ENCODE measurements around the gene ATP9B.

The ATP9B gene

GRCh38 chr18:79068937-79069716 lies at the start of gene ATP9B:
Gene ATP9B (plus strand): TSS chr18:79069394. CDS start chr18:79069411, 17 bp downstream.
- no peak for TF ChIP-seq JUND (IDR thresholded peaks at IDR 0.05; ENCODE audit: low read depth)
- in situ Hi-C loops (cut with HindIII; ENCODE audit: low pct_unique_long_range_greater_than_20kb, low sequenced_read_pairs) = no loop called here
- DNase-seq (ENCODE audit: low read depth in 1 of 2, low spot score in 1 of 2) = peak; percentile 82 to 96

GRCh38 chr18:79019881-79020280 lies 49.3 kb upstream of the ATP9B start:
- DNase-seq (ENCODE audit: low read depth in 1 of 2, low spot score in 1 of 2) = no peak
- in situ Hi-C loops (cut with HindIII; ENCODE audit: low pct_unique_long_range_greater_than_20kb, low sequenced_read_pairs) = no loop called here
- TF ChIP-seq JUND (IDR thresholded peaks at IDR 0.05; ENCODE audit: low read depth) = no peak

DNA sequence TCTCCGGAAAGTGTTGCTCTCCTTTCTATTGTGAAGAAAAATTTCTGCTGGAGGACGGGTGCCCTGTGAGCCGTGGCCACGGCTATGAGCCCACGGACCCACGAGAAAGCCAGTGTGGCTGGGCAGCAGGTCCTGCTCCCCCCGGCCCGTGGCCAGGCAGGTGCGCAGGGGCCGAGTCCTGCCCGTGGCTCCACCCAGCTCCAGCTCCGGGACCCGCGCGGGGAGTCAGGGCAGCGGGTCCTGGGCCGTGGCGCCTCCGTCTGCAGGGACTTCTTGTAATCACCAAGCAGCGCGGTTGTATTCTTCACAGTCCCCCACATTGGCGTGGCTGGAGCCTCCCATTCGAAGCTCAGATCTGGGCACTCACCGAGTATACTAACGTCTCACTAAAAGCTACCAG lies 46.6 kb upstream of the ATP9B start:
- no peak for TF ChIP-seq JUND (IDR thresholded peaks at IDR 0.05; ENCODE audit: low read depth)
- in situ Hi-C loops (cut with HindIII; ENCODE audit: low pct_unique_long_range_greater_than_20kb, low sequenced_read_pairs) = no loop called here
- no peak for DNase-seq (ENCODE audit: low read depth in 1 of 2, low spot score in 1 of 2)

GRCh38 chr18:79026491-79026890 lies 42.7 kb upstream of the ATP9B start:
- DNase-seq (ENCODE audit: low read depth in 1 of 2, low spot score in 1 of 2) = no peak
- in situ Hi-C loops (cut with HindIII; ENCODE audit: low pct_unique_long_range_greater_than_20kb, low sequenced_read_pairs) = no loop called here
- TF ChIP-seq JUND (IDR thresholded peaks at IDR 0.05; ENCODE audit: low read depth) = no peak

DNA sequence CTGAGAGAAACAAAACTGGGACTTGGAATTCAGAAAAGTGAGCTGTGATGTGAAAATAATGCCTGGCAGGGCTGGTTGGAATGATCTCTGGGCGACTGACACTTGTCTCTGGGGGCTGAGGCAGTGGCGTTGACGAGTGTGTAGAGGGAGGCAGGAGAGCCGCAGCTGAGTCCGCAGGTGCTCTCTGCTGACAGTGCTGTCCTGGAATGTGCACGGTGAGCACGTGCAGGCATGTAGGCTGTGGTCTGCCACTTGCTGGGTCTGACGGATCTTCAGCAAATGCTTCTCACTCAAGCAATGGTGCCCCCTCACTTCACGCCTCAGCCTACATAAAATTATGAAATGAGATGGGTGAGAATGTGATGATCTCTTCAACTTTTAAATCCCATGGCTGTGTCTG lies 38.5 kb upstream of the ATP9B start:
- in situ Hi-C loops (cut with HindIII; ENCODE audit: low pct_unique_long_range_greater_than_20kb, low sequenced_read_pairs) = no loop called here
- DNase-seq (ENCODE audit: low read depth in 1 of 2, low spot score in 1 of 2) = peak in 1 of 2 experiments; percentile 47
- no peak for TF ChIP-seq JUND (IDR thresholded peaks at IDR 0.05; ENCODE audit: low read depth)

- in situ Hi-C loops (cut with HindIII; ENCODE audit: low pct_unique_long_range_greater_than_20kb, low sequenced_read_pairs) = no loop called here
- TF ChIP-seq JUND (IDR thresholded peaks at IDR 0.05; ENCODE audit: low read depth) = no peak
These were observed 26.9 kb upstream of the ATP9B start for GRCh38 chr18:79042276-79042675.

DNA sequence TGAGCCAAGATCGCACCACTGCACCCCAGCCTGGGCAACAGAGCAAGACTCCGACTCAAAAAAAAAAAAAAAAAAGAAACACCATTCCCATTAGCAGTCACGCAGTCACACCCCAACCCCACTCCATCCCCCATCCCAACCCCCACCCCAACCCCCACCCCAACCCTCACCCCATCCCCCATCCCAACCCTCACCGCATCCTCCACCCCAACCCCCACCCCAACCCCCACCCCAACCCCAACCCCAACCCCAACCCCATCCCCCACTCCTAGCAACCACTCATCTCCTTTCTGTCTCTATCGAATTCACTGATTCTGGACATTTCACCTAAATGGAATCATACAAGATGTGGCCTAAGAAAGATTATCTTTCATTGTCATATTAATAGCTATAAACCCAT lies 25.9 kb upstream of the ATP9B start:
- TF ChIP-seq JUND (IDR thresholded peaks at IDR 0.05; ENCODE audit: low read depth) = no peak
- in situ Hi-C loops (cut with HindIII; ENCODE audit: low pct_unique_long_range_greater_than_20kb, low sequenced_read_pairs) = no loop called here

More at GRCh38 chr18:79042276-79042675, 26.9 kb upstream of the ATP9B start:
- no peak for DNase-seq (ENCODE audit: low read depth in 1 of 2, low spot score in 1 of 2)

DNA sequence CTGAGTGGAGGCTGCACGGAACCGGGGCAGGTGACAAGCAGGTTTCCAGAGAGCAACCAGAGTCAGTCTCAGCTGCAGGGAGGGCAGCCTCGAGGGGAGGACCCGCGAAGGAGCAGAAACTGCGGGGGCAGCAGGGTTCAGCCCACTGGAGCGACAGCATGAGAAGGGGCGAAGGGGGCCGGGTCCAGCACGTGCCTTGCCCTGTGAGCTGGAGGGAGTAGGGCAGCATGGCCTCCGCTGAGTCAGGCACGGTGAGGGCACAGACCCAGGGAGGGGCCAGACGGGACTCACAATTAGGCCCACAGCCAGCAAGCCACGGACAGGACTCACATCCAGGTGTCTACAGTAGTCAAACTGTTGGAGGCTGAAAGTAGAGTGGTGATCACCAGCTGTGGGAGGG lies 22.7 kb upstream of the ATP9B start:
- in situ Hi-C loops (cut with HindIII; ENCODE audit: low pct_unique_long_range_greater_than_20kb, low sequenced_read_pairs) = no loop called here

More for the DNA sequence above, 25.9 kb upstream of the ATP9B start:
- DNase-seq (ENCODE audit: low read depth in 1 of 2, low spot score in 1 of 2) = no peak

GRCh38 chr18:79047556-79048244 lies 21.5 kb upstream of the ATP9B start:
- DNase-seq (ENCODE audit: low read depth in 1 of 2, low spot score in 1 of 2) = no peak
- in situ Hi-C loops (cut with HindIII; ENCODE audit: low pct_unique_long_range_greater_than_20kb, low sequenced_read_pairs) = no loop called here
- TF ChIP-seq JUND (IDR thresholded peaks at IDR 0.05; ENCODE audit: low read depth) = no peak

More for the DNA sequence above, 22.7 kb upstream of the ATP9B start:
- no peak for DNase-seq (ENCODE audit: low read depth in 1 of 2, low spot score in 1 of 2)
- no peak for TF ChIP-seq JUND (IDR thresholded peaks at IDR 0.05; ENCODE audit: low read depth)

- in situ Hi-C loops (cut with HindIII; ENCODE audit: low pct_unique_long_range_greater_than_20kb, low sequenced_read_pairs) = no loop called here
- no peak for TF ChIP-seq JUND (IDR thresholded peaks at IDR 0.05; ENCODE audit: low read depth)
- DNase-seq (ENCODE audit: low read depth in 1 of 2, low spot score in 1 of 2) = no peak
These were observed 21.0 kb upstream of the ATP9B start for GRCh38 chr18:79048245-79048632.

- in situ Hi-C loops (cut with HindIII; ENCODE audit: low pct_unique_long_range_greater_than_20kb, low sequenced_read_pairs) = no loop called here
- no peak for DNase-seq (ENCODE audit: low read depth in 1 of 2, low spot score in 1 of 2)
- TF ChIP-seq JUND (IDR thresholded peaks at IDR 0.05; ENCODE audit: low read depth) = no peak
These were observed 19.7 kb upstream of the ATP9B start for GRCh38 chr18:79049506-79049905.

GRCh38 chr18:79050005-79050404 lies 19.2 kb upstream of the ATP9B start:
- DNase-seq (ENCODE audit: low read depth in 1 of 2, low spot score in 1 of 2) = no peak
- no peak for TF ChIP-seq JUND (IDR thresholded peaks at IDR 0.05; ENCODE audit: low read depth)
- in situ Hi-C loops (cut with HindIII; ENCODE audit: low pct_unique_long_range_greater_than_20kb, low sequenced_read_pairs) = no loop called here

- in situ Hi-C loops (cut with HindIII; ENCODE audit: low pct_unique_long_range_greater_than_20kb, low sequenced_read_pairs) = no loop called here
- no peak for TF ChIP-seq JUND (IDR thresholded peaks at IDR 0.05; ENCODE audit: low read depth)
- no peak for DNase-seq (ENCODE audit: low read depth in 1 of 2, low spot score in 1 of 2)
These were observed 12.3 kb upstream of the ATP9B start for GRCh38 chr18:79056827-79057367.

Measured in T47D (cell line).